ENCODE measurements around the gene NOL4L.

DNA sequence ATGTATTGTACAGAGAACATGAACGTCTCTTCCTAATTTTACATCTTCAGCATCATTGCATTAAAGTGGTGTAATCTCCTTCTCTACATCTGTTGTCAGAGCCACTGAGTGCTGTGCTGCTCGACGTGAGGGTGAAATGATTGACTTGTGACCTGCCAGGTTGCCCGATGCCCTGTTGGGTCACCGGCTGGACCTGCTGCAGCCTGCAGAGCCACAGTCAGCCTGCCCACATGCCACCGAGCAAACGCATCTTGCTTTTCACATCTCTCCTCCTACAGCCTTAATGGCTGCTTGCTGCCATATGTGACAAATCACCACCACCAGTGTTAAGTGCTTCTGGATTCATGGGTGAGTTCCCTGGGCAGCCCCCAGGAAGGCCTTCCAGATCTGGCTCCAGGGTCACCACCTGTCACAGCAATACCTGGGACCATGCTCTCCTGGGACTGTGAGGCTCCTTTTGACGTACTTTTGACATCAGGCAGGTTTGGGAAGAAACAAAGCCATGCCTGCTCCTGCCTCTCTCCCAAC, 146.7 kb downstream of the NOL4L start:
- TF ChIP-seq, protein P1, sequence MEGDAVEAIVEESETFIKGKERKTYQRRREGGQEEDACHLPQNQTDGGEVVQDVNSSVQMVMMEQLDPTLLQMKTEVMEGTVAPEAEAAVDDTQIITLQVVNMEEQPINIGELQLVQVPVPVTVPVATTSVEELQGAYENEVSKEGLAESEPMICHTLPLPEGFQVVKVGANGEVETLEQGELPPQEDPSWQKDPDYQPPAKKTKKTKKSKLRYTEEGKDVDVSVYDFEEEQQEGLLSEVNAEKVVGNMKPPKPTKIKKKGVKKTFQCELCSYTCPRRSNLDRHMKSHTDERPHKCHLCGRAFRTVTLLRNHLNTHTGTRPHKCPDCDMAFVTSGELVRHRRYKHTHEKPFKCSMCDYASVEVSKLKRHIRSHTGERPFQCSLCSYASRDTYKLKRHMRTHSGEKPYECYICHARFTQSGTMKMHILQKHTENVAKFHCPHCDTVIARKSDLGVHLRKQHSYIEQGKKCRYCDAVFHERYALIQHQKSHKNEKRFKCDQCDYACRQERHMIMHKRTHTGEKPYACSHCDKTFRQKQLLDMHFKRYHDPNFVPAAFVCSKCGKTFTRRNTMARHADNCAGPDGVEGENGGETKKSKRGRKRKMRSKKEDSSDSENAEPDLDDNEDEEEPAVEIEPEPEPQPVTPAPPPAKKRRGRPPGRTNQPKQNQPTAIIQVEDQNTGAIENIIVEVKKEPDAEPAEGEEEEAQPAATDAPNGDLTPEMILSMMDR (IDR thresholded peaks at IDR 0.05): no peak
- TF ChIP-seq POLR2A (IDR thresholded peaks at IDR 0.05) (no peak), POLR2AphosphoS5 (IDR thresholded peaks at IDR 0.05) (no peak), EP300 (IDR thresholded peaks at IDR 0.05) (no peak)
